HL-60 (cell line): ENCODE measurements around the gene MSRB2.
A peak's percentile ranks its signal among the peaks of the same experiment; 100 is the strongest.
"Not testable (repeated sequence)": the region's sequence is repeated elsewhere in the genome, so short reads cannot be mapped to it uniquely, and the experiment has no call there.

Source experiments
- DNase-seq, 2 experiments: peaks; one replicate each; pipeline ENCODE4 v3.0.0-alpha.2; 2010 to 2020; ENCODE audit warnings: low read depth in 1 of 2, low spot score in 1 of 2
- H3K27ac ChIP-seq: fragments of 250-450 bp; sonication (Bioruptor Pico); replicated peaks from 2 replicates; pipeline ENCODE4 v1.5.1; 2020; ENCODE audit warnings: mild to moderate bottlenecking, moderate library complexity
- H3K27me3 ChIP-seq: fragments of 250-450 bp; sonication (Bioruptor Pico); 2 replicates; pipeline ENCODE4 v1.5.1; 2021; ENCODE audit warnings: mild to moderate bottlenecking, moderate library complexity; ENCODE audit not compliant: insufficient read depth, poor library complexity, severe bottlenecking
- H3K4me3 ChIP-seq: replicated peaks from 2 replicates; pipeline ENCODE4 v1.5.1; 2011; ENCODE audit warnings: mild to moderate bottlenecking, control low read depth, low read length; ENCODE audit not compliant: insufficient read depth
- CTCF ChIP-seq: IDR thresholded peaks from one replicate; pipeline ENCODE4 v1.5.1; 2011; ENCODE audit warnings: low read length, control low read depth, inconsistent platforms; ENCODE audit not compliant: insufficient read depth
- GABPA ChIP-seq: IDR thresholded peaks from 2 replicates; pipeline ENCODE4 v1.6.1; 2012; ENCODE audit warnings: low read depth
- POLR2AphosphoS5 ChIP-seq: IDR thresholded peaks from 2 replicates; pipeline ENCODE4 v1.6.1; 2012; ENCODE audit warnings: low read depth
- REST ChIP-seq: IDR thresholded peaks from 2 replicates; pipeline ENCODE4 v1.6.1; 2012; ENCODE audit warnings: low read depth; ENCODE audit not compliant: insufficient replicate concordance
- SPI1 ChIP-seq: IDR thresholded peaks from 2 replicates; pipeline ENCODE4 v1.6.1; 2012; ENCODE audit warnings: low read depth, mild to moderate bottlenecking, borderline replicate concordance

MSRB2 gene

DNA sequence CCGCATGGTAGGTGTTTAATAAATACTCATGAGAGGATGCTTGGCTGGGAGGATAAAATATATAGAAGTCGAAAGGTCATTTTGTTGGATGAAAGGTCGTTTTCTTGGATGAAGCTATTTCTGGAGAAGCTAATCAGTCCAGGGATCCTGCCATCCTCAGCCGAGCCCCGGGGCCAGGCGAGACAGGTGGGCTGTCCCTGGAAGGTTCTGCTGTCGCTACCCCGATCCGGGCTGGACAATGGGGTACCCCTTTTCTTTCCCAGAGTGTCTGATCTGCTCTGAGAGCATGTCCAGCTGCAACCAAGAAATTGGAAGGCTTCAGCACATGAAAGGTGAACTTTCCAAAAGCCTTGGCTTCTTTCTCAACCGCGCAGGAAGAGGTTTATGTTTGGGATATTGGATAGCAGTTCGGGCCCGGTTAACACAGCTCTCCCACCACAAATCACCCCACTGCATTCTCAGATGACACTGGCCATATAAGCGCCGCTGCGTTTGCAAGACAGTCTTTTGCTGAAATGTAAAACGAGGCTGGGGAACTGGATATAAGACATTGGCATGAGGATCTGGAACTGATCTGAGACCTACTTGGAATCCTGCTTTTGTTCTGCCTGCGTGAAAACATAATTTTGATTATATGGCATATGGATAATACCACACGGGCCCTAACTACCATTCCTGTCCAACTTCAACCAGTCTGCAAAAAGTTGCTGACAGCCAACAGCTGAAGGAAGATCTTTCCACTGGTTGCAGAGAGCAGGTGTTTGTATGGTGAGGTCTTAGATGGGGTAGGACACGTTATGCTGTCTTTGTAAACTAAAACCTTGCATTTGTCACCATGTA, 31.2 kb upstream of the MSRB2 start:
- no peak for DNase-seq
- Histone ChIP-seq H3K27ac (no peak overlapping the region), H3K4me3 (no peak overlapping the region), H3K27me3 (no peaks in the 10 kb centered on the region)
- TF ChIP-seq REST (no peak), POLR2AphosphoS5 (no peak)

GRCh38 chr10:23064813-23065114, 30.6 kb upstream of the MSRB2 start:
- DNase-seq, H3K4me3 ChIP-seq, H3K27ac ChIP-seq, H3K27me3 ChIP-seq: not testable (repeated sequence)

- no peak overlapping the region for H3K27ac ChIP-seq
- TF ChIP-seq REST (no peak), GABPA (no peak), POLR2AphosphoS5 (no peak), CTCF (no peak), SPI1 (no peak)
- H3K27me3 ChIP-seq, result no peaks in the 10 kb centered on the region
- DNase-seq, result no peak
- H3K4me3 ChIP-seq, result no peak overlapping the region
Measured at GRCh38 chr10:23065181-23065948, 30.0 kb upstream of the MSRB2 start.

- DNase-seq, result no peak
- Histone ChIP-seq H3K27me3 (no peaks in the 10 kb centered on the region), H3K27ac (no peak overlapping the region), H3K4me3 (no peak overlapping the region)
- no peak for TF ChIP-seq GABPA
Measured at GRCh38 chr10:23067337-23067736, 28.0 kb upstream of the MSRB2 start.

GRCh38 chr10:23067939-23068775, 27.2 kb upstream of the MSRB2 start:
- TF ChIP-seq SPI1 (no peak), REST (no peak), POLR2AphosphoS5 (no peak), GABPA (no peak), CTCF (peak; percentile 39)
- Histone ChIP-seq H3K27ac (no peak overlapping the region), H3K4me3 (no peak overlapping the region), H3K27me3 (no peaks in the 10 kb centered on the region)
- peak in 1 of 2 experiments; percentile 25 for DNase-seq
